Neural progenitor cell (in vitro differentiated cells): ENCODE results near the gene GAS2.

Experiments used
- EZH2phosphoT487 ChIP-seq: fragments of 200-600 bp; sonication (generic); IDR thresholded peaks from 2 replicates; pipeline ENCODE4 v1.6.1; 2017; ENCODE audit warnings: antibody characterized with exemption
- TF ChIP-seq, protein P1 (sequence below): fragments of 200-600 bp; sonication (generic); IDR thresholded peaks from 2 replicates; pipeline ENCODE4 v1.5.1; 2017; ENCODE audit warnings: antibody characterized with exemption, mild to moderate bottlenecking

- TF ChIP-seq, protein P1, sequence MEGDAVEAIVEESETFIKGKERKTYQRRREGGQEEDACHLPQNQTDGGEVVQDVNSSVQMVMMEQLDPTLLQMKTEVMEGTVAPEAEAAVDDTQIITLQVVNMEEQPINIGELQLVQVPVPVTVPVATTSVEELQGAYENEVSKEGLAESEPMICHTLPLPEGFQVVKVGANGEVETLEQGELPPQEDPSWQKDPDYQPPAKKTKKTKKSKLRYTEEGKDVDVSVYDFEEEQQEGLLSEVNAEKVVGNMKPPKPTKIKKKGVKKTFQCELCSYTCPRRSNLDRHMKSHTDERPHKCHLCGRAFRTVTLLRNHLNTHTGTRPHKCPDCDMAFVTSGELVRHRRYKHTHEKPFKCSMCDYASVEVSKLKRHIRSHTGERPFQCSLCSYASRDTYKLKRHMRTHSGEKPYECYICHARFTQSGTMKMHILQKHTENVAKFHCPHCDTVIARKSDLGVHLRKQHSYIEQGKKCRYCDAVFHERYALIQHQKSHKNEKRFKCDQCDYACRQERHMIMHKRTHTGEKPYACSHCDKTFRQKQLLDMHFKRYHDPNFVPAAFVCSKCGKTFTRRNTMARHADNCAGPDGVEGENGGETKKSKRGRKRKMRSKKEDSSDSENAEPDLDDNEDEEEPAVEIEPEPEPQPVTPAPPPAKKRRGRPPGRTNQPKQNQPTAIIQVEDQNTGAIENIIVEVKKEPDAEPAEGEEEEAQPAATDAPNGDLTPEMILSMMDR, result no peak
- TF ChIP-seq EZH2phosphoT487, result no peak
Measured at GRCh38 chr11:22635689-22636088, 30.7 kb upstream of the GAS2 start.
